Measurements from ENCODE around the gene PGAM1. TPM values are rescaled to one million over a fixed set of nuclear protein-coding genes. Genes with fewer than 3 reads are reported as not detected.

The PGAM1 gene
- total and polyA plus RNA-seq, 7 donors = 188 to 363 (median 246) TPM

- Histone ChIP-seq H3K4me1 (no peaks in the 10 kb centered on the region), H3K27me3 (no peaks in the 10 kb centered on the region), H3K9me3 (no peaks in the 10 kb centered on the region), H3K27ac (no peak overlapping the region), H3K4me3 (no peak overlapping the region), H3K36me3 (peaks cover 0 to 86% (median 7%) of the 10 kb centered on the region in 4 donors)
- TF ChIP-seq EP300 (IDR thresholded peaks at IDR 0.05) (no peak), POLR2A (IDR thresholded peaks at IDR 0.05) (no peak), POLR2AphosphoS5 (IDR thresholded peaks at IDR 0.05) (no peak), CTCF (IDR thresholded peaks at IDR 0.05) (no peak)
- DNase-seq = no peak
- 83 to 93% methylated on average over 8 of the region's 8 CpGs for WGBS, 2 donors
- intact Hi-C loops (cut with DNase I) = no loop called here
Observed at GRCh38 chr10:97381626-97382025, 44.4 kb upstream of the PGAM1 start.

- Histone ChIP-seq H3K4me1 (no peaks in the 10 kb centered on the region), H3K27ac (no peak overlapping the region), H3K36me3 (peaks cover 0 to 87% (median 10%) of the 10 kb centered on the region in 4 donors), H3K4me3 (no peak overlapping the region), H3K27me3 (no peaks in the 10 kb centered on the region), H3K9me3 (no peaks in the 10 kb centered on the region)
- no peak for TF ChIP-seq CTCF (IDR thresholded peaks at IDR 0.05)
- TF ChIP-seq POLR2AphosphoS5 (IDR thresholded peaks at IDR 0.05) = no peak
- TF ChIP-seq EP300 (IDR thresholded peaks at IDR 0.05) = no peak
- no peak for TF ChIP-seq POLR2A (IDR thresholded peaks at IDR 0.05)
- no peak for DNase-seq
- intact Hi-C loops (cut with DNase I) = no loop called here
- WGBS, 2 donors = 94 to 97% methylated on average over 7 of the region's 7 CpGs
Observed at GRCh38 chr10:97383159-97383558, 42.8 kb upstream of the PGAM1 start.

- Histone ChIP-seq H3K36me3 (peaks cover 0 to 87% (median 16%) of the 10 kb centered on the region in 4 donors), H3K27ac (no peak overlapping the region)
- 96 to 98% methylated on average over 5 of the region's 5 CpGs for WGBS, 2 donors
Observed at GRCh38 chr10:97384156-97384555, 41.8 kb upstream of the PGAM1 start.

GRCh38 chr10:97384641-97385040, 41.4 kb upstream of the PGAM1 start:
- no peak for DNase-seq
- H3K27me3 ChIP-seq = no peaks in the 10 kb centered on the region
- TF ChIP-seq CTCF (IDR thresholded peaks at IDR 0.05) (no peak), POLR2A (IDR thresholded peaks at IDR 0.05) (no peak), POLR2AphosphoS5 (IDR thresholded peaks at IDR 0.05) (no peak), EP300 (IDR thresholded peaks at IDR 0.05) (no peak)
- H3K9me3 ChIP-seq = no peaks in the 10 kb centered on the region
- H3K36me3 ChIP-seq = peaks cover 0 to 87% (median 20%) of the 10 kb centered on the region in 4 donors
- WGBS, 2 donors = 94 to 96% methylated on average over 6 of the region's 6 CpGs
- no peak overlapping the region for H3K4me3 ChIP-seq
- intact Hi-C loops (cut with DNase I) = no loop called here
- H3K27ac ChIP-seq = no peak overlapping the region
- no peaks in the 10 kb centered on the region for H3K4me1 ChIP-seq

More at GRCh38 chr10:97384156-97384555, 41.8 kb upstream of the PGAM1 start:
- TF ChIP-seq CTCF (IDR thresholded peaks at IDR 0.05) (no peak), EP300 (IDR thresholded peaks at IDR 0.05) (no peak), POLR2AphosphoS5 (IDR thresholded peaks at IDR 0.05) (no peak), POLR2A (IDR thresholded peaks at IDR 0.05) (no peak)
- Histone ChIP-seq H3K9me3 (no peaks in the 10 kb centered on the region), H3K4me3 (no peak overlapping the region), H3K27me3 (no peaks in the 10 kb centered on the region), H3K4me1 (no peaks in the 10 kb centered on the region)
- intact Hi-C loops (cut with DNase I) = no loop called here
- no peak for DNase-seq

GRCh38 chr10:97385565-97385964, 40.4 kb upstream of the PGAM1 start:
- Histone ChIP-seq H3K27me3 (no peaks in the 10 kb centered on the region), H3K4me3 (no peak overlapping the region), H3K4me1 (no peaks in the 10 kb centered on the region), H3K27ac (no peak overlapping the region), H3K36me3 (peaks cover 6 to 87% (median 28%) of the 10 kb centered on the region in 4 donors), H3K9me3 (no peaks in the 10 kb centered on the region)
- DNase-seq = no peak
- no peak for TF ChIP-seq EP300 (IDR thresholded peaks at IDR 0.05)
- no peak for TF ChIP-seq CTCF (IDR thresholded peaks at IDR 0.05)
- TF ChIP-seq POLR2AphosphoS5 (IDR thresholded peaks at IDR 0.05) = no peak
- no peak for TF ChIP-seq POLR2A (IDR thresholded peaks at IDR 0.05)
- intact Hi-C loops (cut with DNase I) = no loop called here
- 84 to 94% methylated on average over 7 of the region's 7 CpGs for WGBS, 2 donors

All from sigmoid colon (tissue), 7 donors.